ENCODE results near the gene TRIM9.
A peak's percentile ranks its signal among the peaks of the same experiment; 100 is the strongest.

Gene TRIM9

GRCh38 chr14:51094901-51095853 lies at the start of gene TRIM9:
TSS of gene TRIM9 (minus strand) at chr14:51095105. CDS start at chr14:51094939, 166 bp downstream.
- Histone ChIP-seq H3K4me3 (ENCODE audit: low read length) (peak within 1 kb of the TSS; percentile 72), H3F3A (ENCODE audit: insufficient read depth, low read length) (no peaks in the 10 kb centered on the region), H3K27me3 (replicated peaks; ENCODE audit: insufficient read depth, low read length) (no peaks in the 10 kb centered on the region), H3K9ac (ENCODE audit: low read length) (no peak within 1 kb of the TSS), H3K4me2 (ENCODE audit: low read depth, low read length) (peak within 1 kb of the TSS; percentile 91), H3K79me2 (ENCODE audit: low read length) (no peaks in the 10 kb centered on the region), H3K4me1 (ENCODE audit: low read length) (no peaks in the 10 kb centered on the region), H3K36me3 (replicated peaks; ENCODE audit: insufficient read depth, low read length) (no peaks in the 10 kb centered on the region), H3K27ac (ENCODE audit: low read length) (no peak within 1 kb of the TSS), H3K9me3 (replicated peaks; ENCODE audit: insufficient read depth, low read length) (no peaks in the 10 kb centered on the region), H3K9me2 (replicated peaks; ENCODE audit: insufficient read depth, low read length) (no peaks in the 10 kb centered on the region), H2AFZ (ENCODE audit: low read length) (peak within 1 kb of the TSS; percentile 89), H4K20me1 (ENCODE audit: insufficient read depth, low read length) (no peaks in the 10 kb centered on the region)
- DNase-seq = peak; percentile 87
- no peak for TF ChIP-seq EZH2phosphoT487 (IDR thresholded peaks at IDR 0.05; ENCODE audit: low read length)
- no peak for TF ChIP-seq EZH2 (optimal IDR thresholded peaks at IDR 0.05; ENCODE audit: low read depth, low read length)
- no peak for TF ChIP-seq CTCF (IDR thresholded peaks at IDR 0.05; ENCODE audit: low read length)

- H4K20me1 ChIP-seq (ENCODE audit: insufficient read depth, low read length) = no peaks in the 10 kb centered on the region
- TF ChIP-seq CTCF (IDR thresholded peaks at IDR 0.05; ENCODE audit: low read length) (no peak), EZH2 (optimal IDR thresholded peaks at IDR 0.05; ENCODE audit: low read depth, low read length) (no peak), EZH2phosphoT487 (IDR thresholded peaks at IDR 0.05; ENCODE audit: low read length) (no peak)
- H3K4me3 ChIP-seq (ENCODE audit: low read length) = no peak overlapping the region
- H3K79me2 ChIP-seq (ENCODE audit: low read length) = no peaks in the 10 kb centered on the region
- H3K4me1 ChIP-seq (ENCODE audit: low read length) = no peaks in the 10 kb centered on the region
- H3K4me2 ChIP-seq (ENCODE audit: low read depth, low read length) = no peak overlapping the region
- H3F3A ChIP-seq (ENCODE audit: insufficient read depth, low read length) = no peaks in the 10 kb centered on the region
- no peaks in the 10 kb centered on the region for H3K27me3 ChIP-seq (replicated peaks; ENCODE audit: insufficient read depth, low read length)
- no peaks in the 10 kb centered on the region for H3K9me3 ChIP-seq (replicated peaks; ENCODE audit: insufficient read depth, low read length)
- H3K9me2 ChIP-seq (replicated peaks; ENCODE audit: insufficient read depth, low read length) = no peaks in the 10 kb centered on the region
- H3K27ac ChIP-seq (ENCODE audit: low read length) = no peak overlapping the region
- H3K9ac ChIP-seq (ENCODE audit: low read length) = no peak overlapping the region
- no peaks in the 10 kb centered on the region for H3K36me3 ChIP-seq (replicated peaks; ENCODE audit: insufficient read depth, low read length)
- no peak overlapping the region for H2AFZ ChIP-seq (ENCODE audit: low read length)
- DNase-seq = no peak
Measured at GRCh38 chr14:51140856-51141255, 46.0 kb upstream of the TRIM9 start.

- TF ChIP-seq EZH2 (optimal IDR thresholded peaks at IDR 0.05; ENCODE audit: low read depth, low read length) (no peak), CTCF (IDR thresholded peaks at IDR 0.05; ENCODE audit: low read length) (no peak), EZH2phosphoT487 (IDR thresholded peaks at IDR 0.05; ENCODE audit: low read length) (no peak)
- Histone ChIP-seq H3K9me2 (replicated peaks; ENCODE audit: insufficient read depth, low read length) (no peaks in the 10 kb centered on the region), H3K4me2 (ENCODE audit: low read depth, low read length) (no peak overlapping the region), H3K9ac (ENCODE audit: low read length) (no peak overlapping the region), H4K20me1 (ENCODE audit: insufficient read depth, low read length) (no peaks in the 10 kb centered on the region), H2AFZ (ENCODE audit: low read length) (no peak overlapping the region), H3K4me3 (ENCODE audit: low read length) (no peak overlapping the region), H3F3A (ENCODE audit: insufficient read depth, low read length) (no peaks in the 10 kb centered on the region), H3K27me3 (replicated peaks; ENCODE audit: insufficient read depth, low read length) (no peaks in the 10 kb centered on the region), H3K79me2 (ENCODE audit: low read length) (no peaks in the 10 kb centered on the region), H3K4me1 (ENCODE audit: low read length) (no peaks in the 10 kb centered on the region), H3K27ac (ENCODE audit: low read length) (no peak overlapping the region), H3K36me3 (replicated peaks; ENCODE audit: insufficient read depth, low read length) (no peaks in the 10 kb centered on the region), H3K9me3 (replicated peaks; ENCODE audit: insufficient read depth, low read length) (no peaks in the 10 kb centered on the region)
- no peak for DNase-seq
Measured at GRCh38 chr14:51140338-51140737, 45.4 kb upstream of the TRIM9 start.
